HT1080 (cell line): ENCODE measurements around the gene KIR2DL1. TPM values are rescaled to one million over a fixed set of nuclear protein-coding genes. Genes with fewer than 3 reads are reported as not detected.
"Not testable (repeated sequence)": the region's sequence is repeated elsewhere in the genome, so short reads cannot be mapped to it uniquely, and the experiment has no call there.

Experiments used
- DNase-seq: peaks from one replicate; pipeline ENCODE4 v3.0.0-alpha.2; 2015; ENCODE audit warnings: low read depth
- small RNA-seq: library from RNA; depleted of rRNA; stranded (forward); fragments of <200 nt; gene quantifications from one replicate; pipeline ENCODE3, GENCODE V24; 2014
- total RNA-seq: library from RNA; depleted of rRNA; stranded (reverse); fragments of >200 nt; shearing (Covaris generic); gene quantifications from 2 replicates; pipeline ENCODE4 v1.2.3, GENCODE V29; 2014; rRNA removed

KIR2DL1 gene
- total RNA-seq, 1 experiment from 2014 or later: not detected

DNA sequence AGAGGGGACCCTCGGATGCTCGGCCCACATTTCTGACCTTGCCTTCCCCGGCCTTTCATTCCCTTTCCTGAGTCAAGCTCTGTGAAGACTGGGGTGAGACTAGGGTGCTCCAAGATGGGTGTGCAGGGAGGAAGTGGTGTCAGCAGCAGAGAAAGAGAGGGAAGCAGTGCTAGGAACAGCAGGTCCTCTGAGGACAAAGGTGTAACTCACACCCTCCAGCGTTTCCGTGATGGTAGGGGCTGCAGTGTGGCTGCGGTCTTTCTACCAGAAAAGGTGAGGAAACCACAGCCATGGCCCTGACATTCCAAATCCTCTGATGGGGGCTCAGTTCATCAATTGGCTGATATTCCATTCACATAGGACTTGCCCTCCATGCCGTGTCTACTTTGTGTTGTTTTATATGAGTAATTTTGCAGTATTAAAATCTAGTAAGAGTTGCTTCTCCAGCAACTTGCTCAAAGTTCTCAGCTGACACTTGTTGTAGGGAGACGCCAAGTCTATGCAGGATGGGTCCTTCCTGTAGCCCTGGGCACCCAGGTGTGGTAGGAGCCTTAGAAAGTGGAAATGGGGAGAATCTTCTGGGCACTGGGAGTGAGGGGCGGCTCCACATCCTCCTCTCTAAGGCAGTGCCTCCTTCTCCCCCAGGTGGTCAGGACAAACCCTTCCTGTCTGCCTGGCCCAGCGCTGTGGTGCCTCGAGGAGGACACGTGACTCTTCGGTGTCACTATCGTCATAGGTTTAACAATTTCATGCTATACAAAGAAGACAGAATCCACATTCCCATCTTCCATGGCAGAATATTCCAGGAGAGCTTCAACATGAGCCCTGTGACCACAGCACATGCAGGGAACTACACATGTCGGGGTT is 48.3 kb downstream of the KIR2DL1 start:
- no peak for DNase-seq

DNA sequence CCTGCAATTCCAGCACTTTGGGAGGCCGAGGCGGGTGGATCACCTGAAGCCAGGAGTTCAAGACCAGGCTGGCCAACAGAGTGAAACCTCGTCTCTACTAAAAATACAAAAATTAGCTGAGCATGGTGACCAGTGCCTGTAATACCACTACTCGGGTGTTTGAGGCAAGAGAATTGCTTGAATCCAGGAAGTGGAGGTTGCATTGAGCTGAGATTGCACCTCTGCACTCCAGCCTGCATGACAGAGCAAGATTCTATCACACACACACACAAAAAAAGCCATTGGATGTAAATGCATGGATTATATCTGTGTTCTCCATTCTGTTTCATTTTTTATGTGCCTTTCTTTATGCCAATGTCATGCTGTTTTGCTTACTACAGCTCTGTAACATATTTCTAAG is 54.8 kb downstream of the KIR2DL1 start:
- not testable (repeated sequence) for DNase-seq

DNA sequence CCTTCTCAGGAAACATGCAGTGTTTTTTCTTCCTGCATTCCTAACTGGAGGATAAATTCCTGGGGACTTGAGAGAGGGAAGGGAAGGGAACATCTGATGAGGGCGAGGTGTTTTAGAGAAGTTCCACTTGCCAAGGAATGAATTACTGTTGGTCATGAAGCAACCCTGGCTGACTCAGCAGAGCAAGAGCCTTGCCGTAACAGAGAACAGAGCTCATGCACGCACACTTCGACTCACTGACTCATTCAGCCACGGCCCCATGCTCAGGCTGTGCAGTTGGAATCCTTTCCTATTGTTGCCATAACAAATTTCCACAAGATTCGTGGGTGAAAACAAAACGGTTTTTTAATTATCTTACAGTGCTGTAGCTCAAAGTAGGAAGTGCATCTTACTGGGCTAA is 55.7 kb downstream of the KIR2DL1 start:
- not testable (repeated sequence) for DNase-seq

DNA sequence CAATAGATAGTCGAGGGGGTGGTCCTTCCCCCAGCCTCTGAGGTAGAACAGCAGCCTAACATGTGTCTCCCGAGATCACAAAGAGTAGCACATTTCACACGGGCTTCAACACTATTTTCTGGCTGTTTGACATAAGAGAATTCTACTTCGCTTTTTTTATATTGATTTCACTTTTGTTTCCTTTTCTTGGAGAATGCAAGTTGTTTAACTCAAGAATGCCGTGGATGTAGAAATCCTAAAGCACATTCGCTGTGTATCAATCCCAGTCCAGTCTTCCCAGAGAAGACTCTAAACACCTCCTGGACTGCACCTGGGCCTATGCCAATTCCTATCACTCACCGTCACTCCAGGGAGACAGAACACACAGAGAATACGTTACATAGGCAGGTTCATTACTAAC is 58.5 kb downstream of the KIR2DL1 start:
- DNase-seq: not testable (repeated sequence)

DNA sequence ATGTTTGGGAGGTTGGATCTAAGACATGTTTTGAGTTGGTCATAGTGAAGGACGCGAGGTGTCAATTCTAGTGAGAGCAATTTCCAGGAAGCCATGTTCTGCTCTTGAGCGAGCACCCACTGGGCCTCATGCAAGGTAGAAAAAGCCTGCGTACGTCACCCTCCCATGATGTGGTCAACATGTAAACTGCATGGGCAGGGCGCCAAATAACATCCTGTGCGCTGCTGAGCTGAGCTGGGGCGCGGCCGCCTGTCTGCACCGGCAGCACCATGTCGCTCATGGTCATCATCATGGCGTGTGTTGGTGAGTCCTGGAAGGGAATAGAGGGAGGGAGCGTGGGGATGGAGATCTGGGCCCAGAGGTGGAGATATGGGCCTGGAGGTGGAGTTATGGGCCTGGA is 62.9 kb downstream of the KIR2DL1 start, which contains the start of gene KIR2DS4:
Gene KIR2DS4 (plus strand): TSS at position 181 of the 400 bp plus-strand sequence.
- not testable (repeated sequence) for DNase-seq

Small RNA genes within 50 kb of the gene (small RNA-seq; reads per million reads assigned to genes)
- gene KIR3DP1: not detected

Other genes starting within 250 kb of the KIR2DL1 start
- gene LILRA2, start 196.0 kb upstream of the KIR2DL1 start, total RNA-seq: not detected in 2 replicates
- gene LILRA1, start 176.2 kb upstream of the KIR2DL1 start, total RNA-seq: not detected in 2 replicates
- gene LILRB1, start 139.3 kb upstream of the KIR2DL1 start, total RNA-seq: not detected in 2 replicates
- not detected in 2 replicates for gene LILRB4, start 106.8 kb upstream of the KIR2DL1 start, total RNA-seq
- gene KIR3DL3, start 45.4 kb upstream of the KIR2DL1 start, total RNA-seq: not detected in 2 replicates
- not detected in 2 replicates for gene KIR2DL3, start 31.3 kb upstream of the KIR2DL1 start, total RNA-seq
- not detected in 2 replicates for gene KIR2DL4, start 33.8 kb downstream of the KIR2DL1 start, total RNA-seq
- gene KIR3DL1, start 46.7 kb downstream of the KIR2DL1 start, total RNA-seq: not detected in 2 replicates
- not detected in 2 replicates for gene KIR2DS4, start 62.9 kb downstream of the KIR2DL1 start, total RNA-seq
- gene KIR3DL2, start 80.7 kb downstream of the KIR2DL1 start, total RNA-seq: not detected in 2 replicates
- gene FCAR, start 104.4 kb downstream of the KIR2DL1 start, total RNA-seq: not detected in 2 replicates
- 0.43 TPM in 1 of 2 replicates, not detected in the other for gene NCR1, start 136.4 kb downstream of the KIR2DL1 start, total RNA-seq
- not detected in 2 replicates for gene NLRP7, start 177.7 kb downstream of the KIR2DL1 start, total RNA-seq
- gene NLRP2, start 196.6 kb downstream of the KIR2DL1 start, total RNA-seq: not detected in 2 replicates